GF-D8 (cell line): ENCODE data around the gene COX17.
"Not testable (repeated sequence)": the region's sequence is repeated elsewhere in the genome, so short reads cannot be mapped to it uniquely, and the experiment has no call there.

Source experiments
- DNase-seq: peaks from one replicate; lab custom pipeline; 2025; lab: John Stamatoyannopoulos, UW

Gene COX17

GRCh38 chr3:119676771-119677640 is at the start of gene COX17:
Gene COX17 (minus strand): TSS chr3:119677406. CDS start chr3:119677310, 96 bp downstream.
- DNase-seq = peak; percentile 95

GRCh38 chr3:119726909-119727308 is 49.7 kb upstream of the COX17 start:
- DNase-seq = no peak

DNA sequence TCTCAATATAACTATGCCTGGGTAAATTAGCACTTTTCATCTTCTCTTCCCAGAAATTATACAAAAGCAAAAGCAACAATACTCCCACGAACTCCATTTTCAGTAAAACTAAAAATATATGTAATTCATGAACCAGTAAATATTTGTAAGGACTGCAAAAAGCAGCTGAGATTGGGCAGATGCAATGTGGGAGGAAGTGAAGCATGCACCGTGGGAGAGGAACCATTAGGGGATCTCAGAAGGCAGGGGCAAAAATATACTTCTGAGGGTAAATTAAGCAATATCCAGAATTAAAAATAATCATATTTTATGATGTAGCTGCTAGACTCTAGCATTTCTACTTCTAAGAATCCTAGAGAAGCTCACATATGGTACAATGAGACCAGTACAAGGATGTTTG is 45.8 kb upstream of the COX17 start:
- DNase-seq = no peak

GRCh38 chr3:119717520-119717919 is 40.3 kb upstream of the COX17 start:
- no peak for DNase-seq

DNA sequence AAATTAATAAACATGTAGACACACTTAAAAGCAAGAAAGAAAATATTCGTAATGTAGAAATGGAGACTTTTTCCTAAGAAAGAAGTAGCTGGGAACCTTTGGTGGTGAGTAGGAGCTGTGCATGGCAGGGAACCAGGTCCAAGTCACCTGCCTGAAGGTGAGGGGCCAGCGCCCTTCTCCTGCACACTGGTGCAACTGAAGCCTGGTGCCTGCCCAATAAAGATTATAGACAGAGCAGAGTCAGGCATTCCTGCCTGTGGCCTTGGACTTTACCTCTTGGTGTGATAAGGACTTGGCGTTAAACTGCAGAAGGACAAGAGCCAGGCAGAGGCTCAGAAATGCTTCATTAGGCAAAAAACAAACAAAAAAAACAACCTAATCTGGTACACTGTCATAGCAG is 39.8 kb upstream of the COX17 start:
- DNase-seq = no peak

- DNase-seq = no peak
These were observed 37.9 kb upstream of the COX17 start for GRCh38 chr3:119715105-119715504.

- no peak for DNase-seq
These were observed 26.8 kb upstream of the COX17 start for GRCh38 chr3:119703820-119704531.

DNA sequence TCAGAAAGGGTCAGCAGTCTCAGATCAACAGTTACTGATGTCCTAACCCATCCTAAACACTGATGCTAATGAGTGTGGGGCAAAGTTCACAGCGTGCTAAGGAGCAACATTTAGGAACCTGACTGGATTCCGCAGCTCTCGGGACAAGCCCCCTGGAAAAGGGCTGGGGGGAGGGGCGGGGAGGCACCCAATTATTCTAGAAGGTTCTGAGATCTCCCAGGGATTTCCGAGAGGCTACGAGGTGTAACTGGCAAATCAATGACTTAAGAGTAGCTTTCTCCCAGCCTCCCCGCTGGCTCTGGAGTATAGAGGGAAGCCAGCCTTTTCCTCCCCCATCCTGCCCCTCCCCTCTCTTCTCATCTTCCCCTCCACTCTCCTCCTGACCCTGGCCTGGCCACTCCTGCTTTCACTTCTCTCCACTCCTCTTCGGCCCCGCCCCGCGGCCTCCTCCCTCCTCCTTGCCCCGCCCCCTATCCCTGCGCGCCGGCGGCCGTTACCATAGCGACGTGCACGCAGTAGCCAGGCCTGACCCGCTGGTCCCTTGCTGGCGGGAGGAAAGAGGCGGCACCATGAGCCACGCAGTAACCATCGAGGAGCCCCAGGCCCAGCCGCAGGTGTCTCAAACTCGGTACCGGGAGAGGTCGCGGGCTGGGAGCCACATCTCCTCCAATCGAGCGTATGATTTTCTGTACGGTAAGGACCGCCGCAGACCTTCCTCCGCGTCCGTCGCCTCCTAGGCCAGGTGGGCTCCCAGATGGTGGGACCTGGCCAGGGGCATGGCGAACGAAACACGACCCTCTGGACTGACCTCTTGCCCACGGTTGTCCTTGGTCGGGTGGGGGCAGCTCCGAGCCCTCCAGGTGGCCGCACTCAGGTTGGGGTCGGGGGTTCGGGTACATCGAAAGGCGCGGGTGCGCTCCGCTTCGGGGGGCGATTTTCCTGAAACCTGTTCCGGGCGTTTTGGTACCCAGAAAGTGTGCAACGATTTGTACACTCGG is 25.6 kb upstream of the COX17 start, which contains the start of gene CFAP91:
CFAP91 (plus strand) TSS at position 493 of the 998 bp plus-strand sequence; CDS start at position 570, 77 bp downstream.
- no peak for DNase-seq

DNA sequence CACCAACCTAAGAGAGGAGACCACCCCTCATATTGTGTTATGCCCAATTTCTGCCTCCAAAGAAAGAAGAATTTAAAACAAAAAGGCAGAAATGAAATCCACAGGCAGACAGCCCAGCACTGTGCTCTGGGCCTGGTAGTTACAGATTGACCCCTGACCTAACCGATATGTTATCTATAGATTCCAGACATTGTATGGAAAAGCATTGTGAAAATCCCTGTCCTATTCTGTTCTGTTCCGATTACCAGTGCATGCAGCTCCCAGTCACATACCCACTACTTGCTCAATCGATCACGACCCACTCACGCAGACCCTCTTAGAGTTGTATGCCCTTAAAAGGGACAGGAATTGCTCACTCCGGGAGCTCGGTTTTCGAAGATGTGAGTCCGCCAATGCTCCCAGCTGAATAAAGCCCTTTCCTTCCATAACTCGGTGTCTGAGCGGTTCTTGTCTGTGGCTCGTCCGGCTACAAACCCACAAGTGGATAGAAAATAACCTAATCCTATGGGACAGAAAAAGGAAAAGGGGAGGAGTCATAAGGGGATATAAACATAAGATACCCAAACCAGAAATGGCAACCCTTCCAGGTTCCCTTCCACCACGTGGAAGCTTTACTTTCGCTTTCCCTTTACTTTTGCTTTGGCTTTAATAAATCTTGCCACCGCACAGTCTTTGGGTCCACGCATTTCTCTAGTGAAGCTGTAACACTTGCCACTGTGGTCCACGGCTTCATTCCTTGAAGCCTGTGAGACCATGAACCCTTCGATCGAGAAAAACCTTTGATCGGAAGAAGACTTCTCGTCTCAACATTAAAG is 23.9 kb upstream of the COX17 start:
- DNase-seq = no peak

- DNase-seq = peak; percentile 25
These were observed 23.2 kb upstream of the COX17 start for GRCh38 chr3:119700269-119700919.

- no peak for DNase-seq
These were observed 20.2 kb upstream of the COX17 start for GRCh38 chr3:119697394-119697793.

GRCh38 chr3:119695480-119695879 is 18.3 kb upstream of the COX17 start:
- DNase-seq = no peak

- DNase-seq = no peak
These were observed 12.9 kb upstream of the COX17 start for GRCh38 chr3:119690043-119690656.

DNA sequence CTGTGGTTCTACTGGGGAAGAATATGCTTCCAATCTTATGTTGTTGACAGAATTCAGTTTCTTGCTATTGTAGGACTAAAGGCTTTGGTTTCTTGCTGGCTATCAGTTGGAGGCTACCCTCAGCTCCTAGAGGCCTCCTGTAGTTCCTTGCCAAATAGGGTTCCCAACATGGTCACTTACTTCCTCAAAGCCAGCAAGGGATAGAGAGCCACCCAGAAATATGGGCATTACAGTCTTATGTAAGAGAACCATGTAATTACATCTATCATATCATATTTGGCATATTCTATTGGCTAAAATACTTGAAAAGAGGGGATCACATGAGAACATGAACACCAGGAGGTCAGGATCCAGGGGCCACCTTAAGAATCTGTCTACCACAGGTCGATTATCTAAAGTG is 6.2 kb upstream of the COX17 start:
- DNase-seq = no peak

DNA sequence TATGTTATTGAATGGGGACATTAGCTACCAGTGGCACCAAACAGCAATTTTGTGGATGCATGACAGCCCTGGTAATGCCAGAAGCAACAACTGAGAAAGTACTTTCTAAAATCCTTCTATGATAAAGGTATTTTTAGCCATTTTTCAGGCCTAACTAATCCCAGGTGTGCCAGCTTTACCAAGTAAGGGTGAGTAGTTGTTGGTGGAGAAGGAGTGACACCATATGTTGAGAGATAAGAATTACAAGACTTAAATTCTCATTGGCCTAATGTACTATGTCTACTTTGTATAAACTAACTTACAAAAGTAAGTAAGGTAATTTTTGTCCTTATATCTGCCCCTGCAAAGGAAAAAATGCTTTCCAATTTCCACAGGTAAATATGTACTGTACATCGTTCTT is 4.1 kb upstream of the COX17 start:
- peak; percentile 26 for DNase-seq

DNA sequence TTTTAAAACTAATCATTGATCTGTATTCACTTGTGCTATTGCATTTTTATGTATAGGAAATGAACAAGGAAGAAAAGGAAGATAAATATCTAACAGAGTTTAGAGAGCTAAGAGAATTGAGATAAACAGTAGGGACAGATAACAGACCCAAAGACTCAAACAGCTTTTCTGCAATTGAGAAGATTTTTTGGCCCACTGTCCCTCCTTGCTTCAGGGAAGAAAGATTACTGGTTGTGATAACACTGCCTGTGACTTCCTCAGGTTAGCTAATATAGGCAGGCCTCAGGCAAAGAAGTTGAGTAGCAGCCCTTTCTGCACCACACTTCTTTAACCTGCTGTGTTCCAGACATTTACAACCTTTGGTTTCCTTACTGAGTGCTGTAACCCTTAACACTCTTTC is 2.7 kb upstream of the COX17 start:
- DNase-seq = peak; percentile 37

DNA sequence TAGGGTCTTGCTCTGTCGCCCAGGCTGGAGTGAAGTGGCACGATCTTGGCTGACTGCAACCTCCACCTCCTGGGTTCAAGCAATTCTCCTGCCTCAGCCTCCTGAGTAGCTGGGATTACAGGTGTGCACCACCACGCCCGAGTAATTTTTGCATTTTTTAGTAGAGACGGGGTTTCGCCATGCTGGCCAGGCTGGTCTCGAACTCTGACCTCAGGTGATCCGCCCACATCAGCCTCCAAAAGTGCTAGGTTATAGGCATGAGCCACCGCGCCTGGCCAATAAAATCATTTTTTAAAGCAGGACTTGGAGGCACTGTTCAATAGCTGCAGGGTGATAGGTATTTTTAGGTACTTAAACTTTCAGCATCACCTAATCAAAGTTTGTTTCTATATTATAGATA is 1.0 kb upstream of the COX17 start:
- DNase-seq = not testable (repeated sequence)

DNA sequence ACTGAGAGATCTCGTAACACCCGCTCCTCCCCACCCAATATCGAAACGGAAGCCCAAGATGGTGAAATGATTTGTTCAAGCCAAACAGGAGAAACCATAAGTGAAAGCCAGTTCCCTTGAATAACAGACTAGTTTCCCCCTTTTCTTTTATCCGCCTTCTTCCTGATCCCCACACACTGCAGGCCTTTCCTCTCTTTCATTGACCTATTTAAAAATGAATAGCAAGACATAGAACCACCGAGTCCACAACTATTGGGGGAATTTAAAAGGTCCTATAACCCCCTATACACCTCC is 382 bp upstream of the COX17 start:
- DNase-seq = no peak

- no peak for DNase-seq
These were observed 1.2 kb downstream of the COX17 start for GRCh38 chr3:119676020-119676419.

- DNase-seq = no peak
These were observed 1.9 kb downstream of the COX17 start for GRCh38 chr3:119675188-119675874.
